Measurements from ENCODE around the gene HK1. TPM values are rescaled to one million over a fixed set of nuclear protein-coding genes. Genes with fewer than 3 reads are reported as not detected.

Gene HK1
- total RNA-seq, 2 donors from 2014 or later: 150 to 158 TPM

DNA sequence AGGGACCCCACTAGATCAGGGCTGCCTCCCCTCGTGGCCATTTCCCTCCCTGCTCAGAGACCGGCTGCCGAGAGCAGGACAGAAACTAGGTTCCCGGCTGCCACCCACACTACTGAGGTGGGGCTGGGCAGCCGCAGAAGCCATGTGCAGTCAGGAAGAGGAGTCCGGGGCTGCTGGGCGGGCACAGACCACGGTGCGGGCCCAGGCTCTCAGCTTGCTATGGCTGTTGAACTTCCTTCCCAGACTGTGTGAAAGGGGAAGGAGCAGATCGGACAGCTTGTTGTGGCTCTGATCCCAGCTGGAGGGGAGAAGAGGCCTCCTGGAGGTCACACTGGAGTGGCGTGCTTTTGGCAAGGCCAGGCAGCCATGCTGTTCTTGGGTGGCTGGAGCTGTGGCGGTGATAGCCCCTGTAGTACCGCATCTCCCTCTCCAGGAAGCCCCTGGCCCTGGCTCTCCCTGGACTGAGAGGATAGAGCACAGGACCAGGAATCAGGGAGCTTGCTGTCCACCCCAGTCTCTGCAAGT, 56.8 kb downstream of the HK1 start:
- DNase-seq (ENCODE audit: low spot score) (no peak), ATAC-seq (ENCODE audit: insufficient number of reproducible peaks, low FRiP score, low read depth) (no peak)
- no peaks in the 10 kb centered on the region for H3K36me3 ChIP-seq
- H3K27me3 ChIP-seq (replicated peaks; ENCODE audit: insufficient read depth): no peaks in the 10 kb centered on the region
- H3K27ac ChIP-seq: peak overlapping the region; percentile 91 to 93
- H3K4me3 ChIP-seq: peak overlapping the region; percentile 38
- H3K9me3 ChIP-seq: no peaks in the 10 kb centered on the region
- TF ChIP-seq, protein P1, sequence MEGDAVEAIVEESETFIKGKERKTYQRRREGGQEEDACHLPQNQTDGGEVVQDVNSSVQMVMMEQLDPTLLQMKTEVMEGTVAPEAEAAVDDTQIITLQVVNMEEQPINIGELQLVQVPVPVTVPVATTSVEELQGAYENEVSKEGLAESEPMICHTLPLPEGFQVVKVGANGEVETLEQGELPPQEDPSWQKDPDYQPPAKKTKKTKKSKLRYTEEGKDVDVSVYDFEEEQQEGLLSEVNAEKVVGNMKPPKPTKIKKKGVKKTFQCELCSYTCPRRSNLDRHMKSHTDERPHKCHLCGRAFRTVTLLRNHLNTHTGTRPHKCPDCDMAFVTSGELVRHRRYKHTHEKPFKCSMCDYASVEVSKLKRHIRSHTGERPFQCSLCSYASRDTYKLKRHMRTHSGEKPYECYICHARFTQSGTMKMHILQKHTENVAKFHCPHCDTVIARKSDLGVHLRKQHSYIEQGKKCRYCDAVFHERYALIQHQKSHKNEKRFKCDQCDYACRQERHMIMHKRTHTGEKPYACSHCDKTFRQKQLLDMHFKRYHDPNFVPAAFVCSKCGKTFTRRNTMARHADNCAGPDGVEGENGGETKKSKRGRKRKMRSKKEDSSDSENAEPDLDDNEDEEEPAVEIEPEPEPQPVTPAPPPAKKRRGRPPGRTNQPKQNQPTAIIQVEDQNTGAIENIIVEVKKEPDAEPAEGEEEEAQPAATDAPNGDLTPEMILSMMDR (IDR thresholded peaks at IDR 0.05): no peak
- H3K4me1 ChIP-seq (ENCODE audit: control insufficient read depth in 1 of 2, low read depth in 2 of 2): peaks cover 81 to 99% of the 10 kb centered on the region in 2 donors

GRCh38 chr10:69335613-69336012, 57.3 kb downstream of the HK1 start:
- no peaks in the 10 kb centered on the region for H3K9me3 ChIP-seq
- H3K27me3 ChIP-seq (replicated peaks; ENCODE audit: insufficient read depth): no peaks in the 10 kb centered on the region
- TF ChIP-seq, protein P1 (IDR thresholded peaks at IDR 0.05): no peak
- peak overlapping the region; percentile 38 for H3K4me3 ChIP-seq
- ATAC-seq (ENCODE audit: insufficient number of reproducible peaks, low FRiP score, low read depth): no peak
- H3K4me1 ChIP-seq (ENCODE audit: control insufficient read depth in 1 of 2, low read depth in 2 of 2): peaks cover 79 to 99% of the 10 kb centered on the region in 2 donors
- DNase-seq (ENCODE audit: low spot score): no peak
- no peaks in the 10 kb centered on the region for H3K36me3 ChIP-seq
- H3K27ac ChIP-seq: peak overlapping the region; percentile 91 to 93

DNA sequence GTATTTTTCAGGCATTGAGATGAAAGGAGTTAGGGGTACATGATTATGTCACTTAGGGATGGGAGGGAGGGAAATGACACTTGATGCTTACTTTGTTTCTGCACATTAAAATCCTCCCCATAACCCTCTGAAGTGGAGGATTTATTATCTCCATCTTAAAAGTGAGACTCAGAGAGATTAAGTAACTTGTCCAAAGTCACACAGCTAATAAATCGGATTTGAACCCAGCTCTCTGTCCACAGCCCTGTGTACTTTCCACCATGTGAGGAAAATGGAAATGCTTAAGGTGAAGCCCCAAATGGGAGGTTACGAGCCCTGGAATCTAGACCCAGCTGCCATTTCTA, 58.6 kb downstream of the HK1 start:
- no peak overlapping the region for H3K4me3 ChIP-seq
- peaks cover 71 to 100% of the 10 kb centered on the region in 2 donors for H3K4me1 ChIP-seq (ENCODE audit: control insufficient read depth in 1 of 2, low read depth in 2 of 2)
- H3K27ac ChIP-seq: peak overlapping the region; percentile 84 to 87
- H3K36me3 ChIP-seq: no peaks in the 10 kb centered on the region
- no peaks in the 10 kb centered on the region for H3K27me3 ChIP-seq (replicated peaks; ENCODE audit: insufficient read depth)
- TF ChIP-seq, protein P1 (IDR thresholded peaks at IDR 0.05): no peak
- no peak for ATAC-seq (ENCODE audit: insufficient number of reproducible peaks, low FRiP score, low read depth)
- DNase-seq (ENCODE audit: low spot score): no peak
- H3K9me3 ChIP-seq: no peaks in the 10 kb centered on the region

- Histone ChIP-seq H3K9me3 (no peaks in the 10 kb centered on the region), H3K36me3 (no peaks in the 10 kb centered on the region), H3K27ac (peak overlapping the region; percentile 84 to 87), H3K4me3 (peak overlapping the region; percentile 6), H3K27me3 (replicated peaks; ENCODE audit: insufficient read depth) (no peaks in the 10 kb centered on the region), H3K4me1 (ENCODE audit: control insufficient read depth in 1 of 2, low read depth in 2 of 2) (peaks cover 66 to 100% of the 10 kb centered on the region in 2 donors)
- DNase-seq (ENCODE audit: low spot score) (no peak), ATAC-seq (ENCODE audit: insufficient number of reproducible peaks, low FRiP score, low read depth) (peak; percentile 4)
- TF ChIP-seq, protein P1 (IDR thresholded peaks at IDR 0.05): no peak
These were observed 59.2 kb downstream of the HK1 start for GRCh38 chr10:69337296-69338132.

- no peaks in the 10 kb centered on the region for H3K9me3 ChIP-seq
- TF ChIP-seq, protein P1 (IDR thresholded peaks at IDR 0.05): no peak
- H3K4me1 ChIP-seq (ENCODE audit: control insufficient read depth in 1 of 2, low read depth in 2 of 2): peaks cover 60 to 100% of the 10 kb centered on the region in 2 donors
- no peak for DNase-seq (ENCODE audit: low spot score)
- no peaks in the 10 kb centered on the region for H3K36me3 ChIP-seq
- H3K27me3 ChIP-seq (replicated peaks; ENCODE audit: insufficient read depth): no peaks in the 10 kb centered on the region
- peak overlapping the region; percentile 26 for H3K4me3 ChIP-seq
- no peak for ATAC-seq (ENCODE audit: insufficient number of reproducible peaks, low FRiP score, low read depth)
- peak overlapping the region; percentile 84 to 87 for H3K27ac ChIP-seq
These were observed 59.8 kb downstream of the HK1 start for GRCh38 chr10:69338133-69338456.

Measured in thoracic aorta (tissue), 2 donors.